RKO (cell line): ENCODE measurements around the gene SLC2A9.
"Not testable (repeated sequence)": the region's sequence is repeated elsewhere in the genome, so short reads cannot be mapped to it uniquely, and the experiment has no call there.

Experiments used
- DNase-seq: peaks from one replicate; pipeline ENCODE4 v3.0.0-alpha.2; 2016; ENCODE audit warnings: low spot score

SLC2A9 gene

DNA sequence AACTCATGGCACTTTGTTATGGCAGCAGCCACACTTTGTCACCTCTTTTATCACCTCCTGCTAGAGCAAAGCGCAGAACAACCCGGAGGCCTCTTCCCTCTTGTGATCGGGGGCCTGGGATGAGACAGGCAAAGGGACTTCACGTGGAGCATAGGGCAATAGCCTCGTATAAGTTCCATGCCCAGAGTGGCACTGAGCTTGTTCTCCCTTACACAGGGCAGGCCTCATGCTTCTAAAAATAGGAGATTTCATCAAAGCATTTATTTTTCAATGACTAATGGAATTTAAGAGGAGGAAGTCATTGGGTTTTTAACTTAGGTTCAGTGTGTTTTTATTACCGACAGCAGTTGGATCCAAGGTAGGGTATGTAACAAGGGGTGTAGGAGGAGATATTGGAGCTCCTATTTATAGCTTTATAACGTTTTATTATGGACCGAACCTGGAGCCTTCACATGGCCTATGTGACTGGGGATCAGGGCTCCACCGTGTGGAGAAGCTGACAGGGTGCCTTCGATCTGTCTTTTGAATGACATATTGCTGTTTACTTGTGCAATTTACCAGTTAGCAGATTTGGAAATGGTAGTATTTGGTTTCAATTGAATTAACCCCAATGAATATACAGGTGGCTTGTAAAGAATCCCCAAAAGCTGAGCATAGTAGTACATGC is 93.8 kb downstream of the SLC2A9 start:
- DNase-seq = no peak

- DNase-seq = no peak
These were observed 94.7 kb downstream of the SLC2A9 start for GRCh38 chr4:9926586-9926985.

GRCh38 chr4:9925750-9926439 is 95.4 kb downstream of the SLC2A9 start:
- DNase-seq = no peak

DNA sequence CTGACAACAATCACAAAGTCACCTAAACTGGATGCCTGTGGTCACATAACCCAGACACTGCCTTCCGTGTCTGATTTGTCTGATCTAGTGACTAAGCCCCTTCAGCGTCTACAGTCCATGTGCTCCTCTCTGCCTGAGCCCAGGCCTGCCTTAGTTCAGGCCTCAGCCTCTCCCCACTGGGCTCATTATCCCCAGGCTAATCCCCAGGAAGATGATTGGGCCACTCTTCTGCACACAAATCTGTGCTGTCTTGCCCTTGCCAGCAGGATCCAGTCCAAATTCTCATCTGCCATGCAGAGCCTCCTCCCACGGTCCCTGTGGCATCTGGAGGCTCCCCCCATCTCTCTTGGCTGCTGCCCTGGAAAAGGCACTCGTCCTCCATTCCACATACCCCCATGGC is 96.5 kb downstream of the SLC2A9 start:
- no peak for DNase-seq

DNA sequence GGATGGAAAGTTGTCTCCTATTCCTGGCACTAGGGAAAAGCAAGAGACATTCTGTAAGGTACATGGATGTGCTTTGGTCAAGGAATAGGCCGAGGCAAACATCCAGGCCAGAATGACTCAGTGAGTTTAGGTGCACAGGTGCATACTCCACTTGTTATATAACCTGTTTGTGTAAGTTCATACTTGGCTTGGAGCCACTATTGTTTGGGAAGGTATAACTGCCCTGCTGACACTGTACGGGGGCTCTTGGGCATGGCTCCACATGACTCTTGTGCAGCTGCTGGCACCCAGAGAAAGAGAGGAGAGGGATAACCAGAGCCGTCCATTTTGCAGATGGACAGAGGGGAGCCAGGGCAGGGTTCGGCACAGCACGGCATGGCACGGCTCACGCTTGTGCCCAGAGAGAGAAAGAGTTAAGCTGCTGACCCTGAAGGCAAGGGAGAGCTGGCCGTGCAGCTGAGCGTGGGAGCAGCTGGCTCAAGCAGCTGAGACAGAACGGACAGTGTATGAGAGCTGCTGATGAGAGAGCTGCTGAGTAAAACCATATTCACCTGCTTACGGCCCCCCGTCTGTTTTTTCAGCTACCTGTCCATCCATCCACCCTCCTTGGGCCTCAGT is 98.0 kb downstream of the SLC2A9 start:
- DNase-seq = no peak

GRCh38 chr4:9921326-9921725 is 100.0 kb downstream of the SLC2A9 start:
- DNase-seq = no peak

- no peak for DNase-seq
These were observed 101.3 kb downstream of the SLC2A9 start for GRCh38 chr4:9920029-9920428.

DNA sequence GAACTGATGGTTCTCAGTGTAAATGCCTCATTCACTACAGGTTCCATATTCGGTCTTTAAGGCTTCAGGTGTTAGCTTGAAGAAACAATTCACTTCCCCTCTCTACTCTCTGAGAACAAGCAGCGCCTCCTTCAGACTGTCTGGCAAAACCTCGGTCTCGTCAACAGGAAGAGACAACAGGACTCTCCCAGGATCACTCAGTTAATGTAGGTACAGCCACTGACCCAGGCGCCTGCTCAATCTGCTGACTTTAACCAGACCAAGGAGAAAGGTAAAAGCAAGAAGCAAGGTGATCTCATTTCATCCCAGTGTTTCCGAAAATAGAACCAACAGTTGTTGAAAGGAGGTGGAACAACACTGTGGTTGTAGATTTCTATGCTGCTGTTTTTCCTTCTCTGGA is 102.2 kb downstream of the SLC2A9 start:
- DNase-seq = no peak

DNA sequence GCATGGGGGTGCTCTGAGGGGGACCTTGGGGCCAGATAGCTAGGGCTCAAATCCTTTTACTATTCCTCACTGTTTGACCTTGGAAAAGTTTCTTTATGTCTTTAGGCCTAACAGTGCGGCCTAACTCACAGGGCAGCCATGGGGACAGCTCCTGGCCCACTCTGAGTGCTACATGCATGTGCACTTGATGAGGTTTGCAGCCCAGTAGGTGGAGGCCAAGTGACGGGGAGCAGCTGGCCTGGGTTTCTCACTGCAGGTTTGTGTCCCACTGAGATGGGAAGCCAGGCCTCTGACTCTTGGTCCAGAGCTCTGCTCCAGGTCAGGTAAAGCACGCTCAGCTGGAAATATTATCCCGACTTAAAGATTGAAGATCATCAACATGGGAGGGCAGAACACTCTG is 102.8 kb downstream of the SLC2A9 start:
- DNase-seq = no peak

DNA sequence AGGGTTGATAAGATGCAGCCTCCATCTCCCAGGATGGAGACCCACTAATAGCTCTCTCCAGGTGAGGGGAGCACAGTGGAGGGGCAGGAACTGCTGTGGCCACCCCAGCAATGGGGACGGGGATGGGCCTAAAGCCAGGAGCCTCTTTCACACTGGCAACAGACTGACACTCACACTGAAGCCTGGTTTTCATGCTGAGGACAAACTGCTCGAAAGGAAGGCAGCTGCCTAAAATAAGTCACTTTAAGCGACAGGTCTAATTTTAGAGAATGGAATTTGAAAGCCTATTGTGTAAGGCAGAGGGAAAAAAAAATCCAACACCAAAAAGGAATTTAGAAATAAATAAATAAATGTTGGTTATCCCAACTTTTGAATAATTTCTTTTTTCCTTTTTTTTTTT is 104.4 kb downstream of the SLC2A9 start:
- DNase-seq = no peak

DNA sequence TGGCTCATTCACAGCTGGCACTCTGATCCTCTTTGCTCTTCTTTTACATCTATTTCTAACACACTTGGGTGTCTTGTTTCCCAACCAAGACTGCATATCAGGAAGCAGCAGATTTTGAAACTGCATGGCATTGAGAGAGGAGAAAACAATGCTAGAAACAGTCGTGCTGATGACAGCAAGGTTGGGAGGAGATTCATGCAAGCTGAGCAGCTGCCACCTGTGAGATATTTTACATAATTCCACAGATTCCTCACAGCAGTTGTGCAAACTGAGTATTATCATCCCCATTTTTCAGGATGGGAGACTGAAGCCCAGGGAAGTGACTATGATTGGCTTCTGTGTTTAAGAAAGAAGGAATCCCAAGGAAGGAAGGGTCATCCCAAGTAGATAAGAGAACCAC is 105.0 kb downstream of the SLC2A9 start:
- DNase-seq = no peak

DNA sequence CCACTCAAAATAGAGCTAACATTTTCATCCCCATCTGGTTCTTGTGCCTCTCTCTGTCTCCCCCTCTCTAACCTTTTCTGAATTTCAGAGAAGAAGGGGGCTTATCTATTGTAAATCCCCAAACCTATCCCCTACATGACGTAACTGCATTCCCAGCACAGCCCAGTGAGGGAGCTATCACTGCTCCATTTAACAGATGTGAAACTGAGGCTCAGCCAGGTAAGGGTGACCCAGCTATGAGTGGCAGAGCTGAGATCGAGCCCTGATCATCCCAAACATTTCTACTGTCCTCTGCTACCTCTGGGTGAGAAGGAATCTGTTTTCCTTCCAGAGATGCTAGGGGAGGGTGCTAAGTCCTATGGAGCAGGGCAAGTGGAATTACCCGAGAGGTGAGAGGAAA is 107.5 kb downstream of the SLC2A9 start:
- DNase-seq = no peak

DNA sequence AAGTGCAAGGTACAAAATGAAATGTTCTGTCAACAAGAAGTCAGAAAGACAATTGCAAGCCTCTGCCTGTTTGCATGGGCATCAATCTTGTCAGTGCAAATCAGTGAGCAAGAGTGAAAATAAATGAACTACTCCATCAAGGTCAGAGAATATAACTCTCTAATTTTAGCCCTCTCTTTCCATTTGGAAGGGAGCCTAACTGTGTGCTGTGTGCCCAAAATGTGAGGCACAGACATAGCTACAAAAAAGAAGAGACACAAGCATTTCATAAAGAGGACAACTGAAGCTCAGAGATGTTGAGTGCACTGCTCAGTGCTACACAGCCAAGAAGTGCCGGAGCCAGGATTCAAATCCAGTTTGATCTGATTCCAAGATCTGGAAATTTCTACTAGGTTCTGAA is 114.3 kb downstream of the SLC2A9 start:
- no peak for DNase-seq

GRCh38 chr4:9904976-9905587 is 116.2 kb downstream of the SLC2A9 start:
- DNase-seq = no peak

GRCh38 chr4:9903317-9903716 is 118.0 kb downstream of the SLC2A9 start:
- no peak for DNase-seq

DNA sequence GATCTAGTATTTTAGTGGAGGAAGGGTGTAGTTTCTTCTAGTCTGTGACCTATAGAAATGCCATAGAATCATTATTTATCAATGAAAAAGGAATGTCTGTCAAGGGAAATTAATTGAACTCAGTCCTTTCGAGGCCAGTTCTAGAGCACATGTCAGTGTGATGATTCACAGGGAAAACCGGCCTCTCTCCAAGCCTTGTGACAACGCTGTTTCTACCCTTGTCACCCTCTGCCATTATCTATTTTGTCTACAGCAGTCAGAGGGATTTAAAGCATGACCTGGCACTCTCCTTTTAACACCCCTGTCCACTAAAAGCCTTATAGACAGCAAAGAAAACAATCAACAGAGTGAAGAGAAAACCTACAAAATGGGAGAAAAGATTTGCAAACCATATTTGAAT is 120.0 kb downstream of the SLC2A9 start:
- no peak for DNase-seq

DNA sequence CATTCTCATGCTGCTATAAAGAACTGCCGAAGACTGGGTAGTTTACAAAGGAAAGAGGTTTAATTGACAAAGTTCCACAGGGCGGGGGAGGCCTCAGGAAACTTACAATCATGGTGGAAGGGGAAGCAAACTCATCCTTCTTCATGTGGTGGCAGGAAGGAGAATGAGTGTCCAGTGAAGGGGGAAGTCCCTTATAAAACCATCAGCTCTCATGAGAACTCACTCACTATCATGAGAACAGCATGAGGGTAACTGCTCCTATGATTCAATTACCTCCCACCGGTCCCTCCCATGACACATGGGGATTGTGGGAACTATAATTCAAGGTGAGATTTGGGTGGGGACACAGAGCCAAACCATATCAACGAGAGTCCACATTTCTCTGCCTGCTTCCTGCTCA is 120.7 kb downstream of the SLC2A9 start:
- DNase-seq = not testable (repeated sequence)

- DNase-seq = no peak
These were observed 121.8 kb downstream of the SLC2A9 start for GRCh38 chr4:9899306-9900055.

DNA sequence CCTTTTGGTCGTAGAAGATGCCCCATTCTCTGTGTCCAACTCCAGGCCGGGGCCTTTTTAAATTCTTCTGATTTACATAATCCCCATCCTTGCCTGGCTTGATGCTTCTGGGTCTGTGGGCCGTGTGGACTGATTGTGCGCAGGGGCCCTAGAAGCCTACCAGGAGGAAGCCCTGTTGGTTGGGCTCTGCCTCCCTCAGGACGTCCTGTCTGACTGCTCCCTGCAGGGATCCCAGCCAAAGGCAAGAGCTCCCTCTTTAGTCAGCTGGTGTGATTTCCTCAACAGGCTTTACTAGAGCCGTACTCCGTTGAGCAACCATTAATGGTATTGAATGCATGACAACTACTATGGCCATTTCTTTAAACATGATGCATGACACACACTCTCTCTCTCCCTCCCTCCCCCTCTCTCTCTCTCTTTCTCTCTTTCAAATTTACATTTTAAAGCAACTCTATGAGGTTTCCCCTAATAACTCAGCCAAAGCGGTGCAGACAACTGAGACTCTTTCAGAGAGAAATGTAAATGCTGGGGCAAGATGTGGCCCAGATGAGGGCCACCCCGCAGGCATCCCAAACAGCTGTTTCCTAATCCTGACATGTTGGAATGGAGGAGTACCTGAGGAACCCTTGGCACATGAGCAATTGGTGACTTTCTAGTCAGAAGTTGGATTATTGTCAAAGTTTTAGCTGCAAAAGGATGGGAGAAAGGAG is 122.5 kb downstream of the SLC2A9 start:
- DNase-seq = peak; percentile 45

- no peak for DNase-seq
These were observed 126.0 kb downstream of the SLC2A9 start for GRCh38 chr4:9895333-9895705.

- no peak for DNase-seq
These were observed 126.5 kb downstream of the SLC2A9 start for GRCh38 chr4:9894644-9895332.
